ENCODE results near the gene PAXIP1. TPM values are rescaled to one million over a fixed set of nuclear protein-coding genes. Genes with fewer than 3 reads are reported as not detected.
"Not testable (repeated sequence)": the region's sequence is repeated elsewhere in the genome, so short reads cannot be mapped to it uniquely, and the experiment has no call there.

Gene PAXIP1
- total RNA-seq, 1 donor from 2014 or later: 5.0 TPM

DNA sequence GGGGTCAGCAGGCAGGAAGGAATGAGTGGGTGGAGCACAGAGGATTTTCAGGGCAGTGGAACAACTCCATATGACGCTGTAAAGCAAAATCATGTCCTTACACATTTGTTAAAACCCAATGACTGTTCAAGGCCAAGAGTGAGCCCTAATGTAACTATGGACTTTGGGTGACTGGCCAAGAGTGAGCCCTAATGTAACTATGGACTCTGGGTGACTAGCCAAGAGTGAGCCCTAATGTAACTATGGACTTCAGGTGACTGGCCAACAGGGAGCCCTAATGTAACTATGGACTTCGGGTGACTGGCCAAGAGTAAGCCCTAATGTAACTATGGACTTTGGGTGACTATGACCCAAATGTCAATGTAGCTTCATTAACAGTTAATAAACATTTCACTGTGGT lies 52.0 kb downstream of the PAXIP1 start:
- TF ChIP-seq, protein P1, sequence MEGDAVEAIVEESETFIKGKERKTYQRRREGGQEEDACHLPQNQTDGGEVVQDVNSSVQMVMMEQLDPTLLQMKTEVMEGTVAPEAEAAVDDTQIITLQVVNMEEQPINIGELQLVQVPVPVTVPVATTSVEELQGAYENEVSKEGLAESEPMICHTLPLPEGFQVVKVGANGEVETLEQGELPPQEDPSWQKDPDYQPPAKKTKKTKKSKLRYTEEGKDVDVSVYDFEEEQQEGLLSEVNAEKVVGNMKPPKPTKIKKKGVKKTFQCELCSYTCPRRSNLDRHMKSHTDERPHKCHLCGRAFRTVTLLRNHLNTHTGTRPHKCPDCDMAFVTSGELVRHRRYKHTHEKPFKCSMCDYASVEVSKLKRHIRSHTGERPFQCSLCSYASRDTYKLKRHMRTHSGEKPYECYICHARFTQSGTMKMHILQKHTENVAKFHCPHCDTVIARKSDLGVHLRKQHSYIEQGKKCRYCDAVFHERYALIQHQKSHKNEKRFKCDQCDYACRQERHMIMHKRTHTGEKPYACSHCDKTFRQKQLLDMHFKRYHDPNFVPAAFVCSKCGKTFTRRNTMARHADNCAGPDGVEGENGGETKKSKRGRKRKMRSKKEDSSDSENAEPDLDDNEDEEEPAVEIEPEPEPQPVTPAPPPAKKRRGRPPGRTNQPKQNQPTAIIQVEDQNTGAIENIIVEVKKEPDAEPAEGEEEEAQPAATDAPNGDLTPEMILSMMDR (IDR thresholded peaks at IDR 0.05; ENCODE audit: insufficient read depth, low read length, severe bottlenecking): no peak
- FAIRE-seq (no peak), DNase-seq (ENCODE audit: low read depth) (no peak)
- no peaks in the 10 kb centered on the region for H3K27me3 ChIP-seq (ENCODE audit: control insufficient read depth, insufficient read depth, low read length)
- no peak overlapping the region for H3K4me3 ChIP-seq (ENCODE audit: low read depth, low read length)
- peaks cover 10% of the 10 kb centered on the region for H3K36me3 ChIP-seq (ENCODE audit: control insufficient read depth, insufficient read depth, low read length)

DNA sequence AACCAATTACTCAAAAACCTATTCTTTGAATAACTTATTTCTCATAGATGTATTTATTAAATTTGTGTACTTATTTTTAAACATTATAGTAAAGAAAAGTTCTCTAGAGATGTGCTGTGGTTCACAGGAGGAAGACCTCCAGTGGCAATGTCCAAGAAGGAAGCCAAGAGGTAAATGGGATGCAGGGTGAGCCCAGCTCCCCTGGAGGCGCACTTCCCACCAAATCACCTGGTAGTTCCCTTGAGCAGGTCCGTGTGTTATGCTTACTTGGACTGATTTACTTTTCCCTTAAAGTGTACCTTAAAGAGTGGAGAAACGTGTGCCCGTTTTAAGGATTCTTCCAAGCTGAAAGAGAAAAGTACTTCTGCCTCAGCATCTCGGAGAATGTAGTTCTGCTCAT lies 55.3 kb downstream of the PAXIP1 start:
- FAIRE-seq (no peak), DNase-seq (ENCODE audit: low read depth) (no peak)
- Histone ChIP-seq H3K27me3 (ENCODE audit: control insufficient read depth, insufficient read depth, low read length) (no peaks in the 10 kb centered on the region), H3K36me3 (ENCODE audit: control insufficient read depth, insufficient read depth, low read length) (peaks cover 8% of the 10 kb centered on the region), H3K4me3 (ENCODE audit: low read depth, low read length) (no peak overlapping the region)
- TF ChIP-seq, protein P1 (IDR thresholded peaks at IDR 0.05; ENCODE audit: insufficient read depth, low read length, severe bottlenecking): no peak

DNA sequence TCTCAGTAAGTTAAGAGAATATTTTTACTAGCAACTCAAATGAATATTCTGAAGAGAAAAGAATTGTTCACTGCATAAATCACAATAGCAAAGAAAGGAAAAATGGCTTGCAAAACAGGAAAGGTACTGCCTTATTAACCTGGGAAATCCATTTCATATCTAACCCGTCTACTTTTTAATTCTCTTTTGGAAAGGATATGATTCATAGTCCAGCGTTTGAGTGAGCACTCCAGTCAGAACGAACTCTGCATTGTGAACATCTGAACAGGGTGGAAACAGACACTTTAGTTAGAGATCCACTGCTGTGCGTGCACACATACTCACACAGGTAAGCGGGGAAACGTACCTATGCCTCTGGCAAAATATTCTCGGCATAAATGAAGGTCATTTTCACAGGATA lies 56.8 kb downstream of the PAXIP1 start:
- H3K4me3 ChIP-seq (ENCODE audit: low read depth, low read length): no peak overlapping the region
- H3K27me3 ChIP-seq (ENCODE audit: control insufficient read depth, insufficient read depth, low read length): no peaks in the 10 kb centered on the region
- peaks cover 6% of the 10 kb centered on the region for H3K36me3 ChIP-seq (ENCODE audit: control insufficient read depth, insufficient read depth, low read length)
- TF ChIP-seq, protein P1 (IDR thresholded peaks at IDR 0.05; ENCODE audit: insufficient read depth, low read length, severe bottlenecking): no peak
- DNase-seq (ENCODE audit: low read depth) (no peak), FAIRE-seq (no peak)

DNA sequence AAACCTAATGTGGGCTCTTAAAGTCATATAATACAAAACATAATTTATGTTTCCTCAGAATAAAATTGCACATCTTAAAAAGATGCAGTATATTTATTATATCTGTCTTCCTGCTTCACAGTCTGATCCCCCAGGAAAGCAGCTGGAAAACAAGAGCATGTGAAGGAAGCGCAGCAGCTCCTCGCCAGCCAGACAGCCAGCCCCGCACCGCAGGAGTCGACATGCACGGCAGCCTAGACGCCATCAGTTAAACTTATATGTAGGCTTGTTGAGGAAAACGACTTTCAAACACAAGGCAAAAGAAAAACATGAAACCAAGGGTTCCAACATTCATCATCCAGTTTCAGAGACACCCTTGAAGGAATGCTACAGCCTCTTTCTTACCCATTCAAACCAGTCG lies 59.0 kb downstream of the PAXIP1 start:
- no peak for FAIRE-seq
- Histone ChIP-seq H3K36me3 (ENCODE audit: control insufficient read depth, insufficient read depth, low read length) (peaks cover 6% of the 10 kb centered on the region), H3K4me3 (ENCODE audit: low read depth, low read length) (no peak overlapping the region), H3K27me3 (ENCODE audit: control insufficient read depth, insufficient read depth, low read length) (no peaks in the 10 kb centered on the region)
- no peak for DNase-seq (ENCODE audit: low read depth)
- TF ChIP-seq, protein P1 (IDR thresholded peaks at IDR 0.05; ENCODE audit: insufficient read depth, low read length, severe bottlenecking): no peak

DNA sequence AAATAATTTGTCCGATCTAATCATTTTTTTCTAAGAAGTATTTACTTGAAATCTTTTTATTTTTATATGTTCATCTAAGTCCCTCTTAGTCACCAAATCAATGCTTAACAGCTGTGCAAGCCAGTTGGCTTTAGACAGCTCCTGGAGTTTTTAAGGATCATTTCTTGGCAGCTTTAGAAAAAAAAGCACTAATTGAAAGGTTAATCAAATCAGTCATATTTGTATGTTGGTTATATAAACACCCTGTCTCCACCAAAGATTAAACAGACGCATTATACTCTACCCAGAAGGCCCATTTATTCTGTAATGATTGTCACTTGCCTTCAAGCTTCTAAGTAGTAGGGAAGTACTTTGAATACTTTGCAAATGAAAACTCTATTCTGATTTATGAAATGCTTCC lies 60.2 kb downstream of the PAXIP1 start:
- TF ChIP-seq, protein P1 (IDR thresholded peaks at IDR 0.05; ENCODE audit: insufficient read depth, low read length, severe bottlenecking): no peak
- H3K36me3 ChIP-seq (ENCODE audit: control insufficient read depth, insufficient read depth, low read length): peaks cover 6% of the 10 kb centered on the region
- H3K27me3 ChIP-seq (ENCODE audit: control insufficient read depth, insufficient read depth, low read length): no peaks in the 10 kb centered on the region
- FAIRE-seq (no peak), DNase-seq (ENCODE audit: low read depth) (no peak)
- H3K4me3 ChIP-seq (ENCODE audit: low read depth, low read length): no peak overlapping the region

DNA sequence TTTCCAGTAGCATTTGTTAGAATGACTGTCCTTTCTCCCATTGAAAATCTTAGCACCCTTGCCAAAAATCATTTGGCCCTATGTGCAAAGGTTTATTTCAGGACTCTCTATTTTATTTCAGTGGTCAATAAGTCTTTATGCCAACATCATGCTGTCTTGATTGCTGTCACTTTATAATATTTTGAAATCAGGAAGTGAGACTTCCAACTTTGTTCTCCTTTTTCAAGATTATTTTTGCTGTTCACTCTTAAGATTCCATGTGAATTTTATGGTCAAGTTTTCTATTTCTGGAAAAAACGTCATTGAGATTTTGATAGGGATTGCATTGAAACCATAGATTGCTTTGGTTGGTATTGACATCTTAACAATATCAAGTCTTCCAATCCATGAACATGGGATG lies 65.1 kb downstream of the PAXIP1 start:
- H3K4me3 ChIP-seq (ENCODE audit: low read depth, low read length): no peak overlapping the region
- no peaks in the 10 kb centered on the region for H3K36me3 ChIP-seq (ENCODE audit: control insufficient read depth, insufficient read depth, low read length)
- no peaks in the 10 kb centered on the region for H3K27me3 ChIP-seq (ENCODE audit: control insufficient read depth, insufficient read depth, low read length)
- FAIRE-seq: no peak
- TF ChIP-seq, protein P1 (IDR thresholded peaks at IDR 0.05; ENCODE audit: insufficient read depth, low read length, severe bottlenecking): no peak
- DNase-seq (ENCODE audit: low read depth): no peak

DNA sequence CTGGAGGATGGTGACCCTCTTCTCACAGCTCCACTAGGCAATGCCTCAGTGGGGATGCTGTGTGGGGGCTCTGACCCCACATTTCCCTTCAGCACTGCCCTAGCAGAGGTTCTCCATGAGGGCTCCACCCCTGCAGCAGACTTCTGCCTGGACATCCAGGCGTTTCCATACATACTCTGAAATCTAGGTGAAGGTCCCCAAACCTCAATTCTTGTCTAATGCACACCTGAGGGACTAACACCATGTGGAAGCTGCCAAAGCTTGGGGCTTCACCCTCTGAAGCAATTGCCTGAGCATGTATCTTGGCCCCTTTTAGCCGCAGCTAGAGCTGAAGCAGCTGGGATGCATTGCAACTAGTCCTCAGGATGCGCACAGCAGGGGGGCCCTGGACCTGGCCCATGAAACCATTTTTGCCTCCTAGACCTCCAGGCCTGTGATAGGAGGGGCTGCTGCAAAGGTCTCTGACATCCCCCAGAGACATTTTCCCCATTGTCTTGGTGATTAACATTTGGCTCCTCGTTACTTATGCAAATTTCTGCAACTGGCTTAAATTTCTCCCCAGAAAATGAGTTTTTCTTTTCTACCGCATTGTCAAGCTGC lies 68.5 kb downstream of the PAXIP1 start:
- H3K4me3 ChIP-seq (ENCODE audit: low read depth, low read length); H3K27me3 ChIP-seq (ENCODE audit: control insufficient read depth, insufficient read depth, low read length); H3K36me3 ChIP-seq (ENCODE audit: control insufficient read depth, insufficient read depth, low read length); FAIRE-seq; DNase-seq (ENCODE audit: low read depth): not testable (repeated sequence)
